Peyer's patch (tissue), 4 donors: ENCODE results near the gene NLK. TPM values are rescaled to one million over a fixed set of nuclear protein-coding genes. Genes with fewer than 3 reads are reported as not detected.
"Not testable (repeated sequence)": the region's sequence is repeated elsewhere in the genome, so short reads cannot be mapped to it uniquely, and the experiment has no call there.

Experiments
- DNase-seq, 3 donors: peaks; one replicate each; pipeline ENCODE4 v3.0.0-alpha.2; 2017 to 2019
- H3K27ac ChIP-seq, 4 donors: fragments of 200-600 bp; sonication (generic); one replicate each; pipeline ENCODE4 v1.5.1; 2016 to 2019
- H3K27me3 ChIP-seq, 2 donors: fragments of 200-600 bp; sonication (generic); one replicate each; pipeline ENCODE4 v1.5.1; 2019
- H3K36me3 ChIP-seq, 3 donors: fragments of 200-600 bp; sonication (generic); one replicate each; pipeline ENCODE4 v1.5.1; 2016 to 2019
- H3K4me1 ChIP-seq, 4 donors: fragments of 200-600 bp; sonication (generic); one replicate each; pipeline ENCODE4 v1.5.1; 2016 to 2019
- H3K4me3 ChIP-seq, 4 donors: fragments of 200-600 bp; sonication (generic); 1 replicate in 3 of 4; 2 replicates in 1 of 4; pipeline ENCODE4 v1.5.1; 2016 to 2019; ENCODE audit warnings: mild to moderate bottlenecking in 1 of 4
- H3K9me3 ChIP-seq, 4 donors: fragments of 200-600 bp; sonication (generic); one replicate each; pipeline ENCODE4 v1.5.1; 2016 to 2019; ENCODE audit warnings: mild to moderate bottlenecking in 1 of 4
- CTCF ChIP-seq, 6 experiments: fragments of 450-650 bp in 4 of 6; fragments of 200-600 bp in 2 of 6; sonication (generic) in 1 of 6; IDR thresholded peaks; one replicate each; pipeline ENCODE4 v1.5.1; 2017 to 2019; ENCODE audit warnings: antibody characterized with exemption in 6 of 6, mild to moderate bottlenecking in 3 of 6, moderate library complexity in 1 of 6
- POLR2A ChIP-seq, 2 donors: fragments of 450-650 bp; IDR thresholded peaks; one replicate each; pipeline ENCODE4 v1.5.1; 2017; ENCODE audit warnings: antibody characterized with exemption in 2 of 2, mild to moderate bottlenecking in 2 of 2, moderate library complexity in 2 of 2
- total RNA-seq, 4 donors: library from RNA; depleted of rRNA; stranded (reverse); fragments of >200 nt; gene quantifications; one replicate each; pipeline ENCODE4 v1.1.0, GENCODE V29; 2016

Gene NLK
- total RNA-seq, 4 donors from 2014 or later = 20.5 to 45.4 (median 27.1) TPM

- no peak for DNase-seq
- Histone ChIP-seq H3K9me3 (no peaks in the 10 kb centered on the region), H3K27me3 (no peaks in the 10 kb centered on the region), H3K27ac (no peak overlapping the region), H3K4me3 (no peak overlapping the region), H3K4me1 (no peaks in the 10 kb centered on the region), H3K36me3 (peaks cover 0 to 19% (median 0%) of the 10 kb centered on the region in 3 donors)
- TF ChIP-seq POLR2A (IDR thresholded peaks at IDR 0.05) (no peak), CTCF (IDR thresholded peaks at IDR 0.05) (no peak)
Measured at GRCh38 chr17:28182559-28182958, 140.1 kb downstream of the NLK start.

GRCh38 chr17:28185658-28186057, 143.2 kb downstream of the NLK start:
- Histone ChIP-seq H3K4me3 (no peak overlapping the region), H3K27me3 (no peaks in the 10 kb centered on the region), H3K27ac (no peak overlapping the region), H3K36me3 (peaks cover 0 to 14% (median 0%) of the 10 kb centered on the region in 3 donors), H3K9me3 (no peaks in the 10 kb centered on the region), H3K4me1 (no peaks in the 10 kb centered on the region)
- DNase-seq = no peak
- TF ChIP-seq CTCF (IDR thresholded peaks at IDR 0.05) = no peak
- no peak for TF ChIP-seq POLR2A (IDR thresholded peaks at IDR 0.05)

GRCh38 chr17:28186472-28186871, 144.0 kb downstream of the NLK start:
- not testable (repeated sequence) for H3K27ac ChIP-seq, H3K4me3 ChIP-seq, H3K27me3 ChIP-seq, DNase-seq, H3K4me1 ChIP-seq, H3K9me3 ChIP-seq
- H3K36me3 ChIP-seq = peaks cover 0 to 14% (median 0%) of the 10 kb centered on the region in 3 donors

GRCh38 chr17:28187931-28188330, 145.5 kb downstream of the NLK start:
- peaks cover 0 to 26% (median 0%) of the 10 kb centered on the region in 3 donors for H3K36me3 ChIP-seq
- no peaks in the 10 kb centered on the region for H3K9me3 ChIP-seq
- no peaks in the 10 kb centered on the region for H3K27me3 ChIP-seq

GRCh38 chr17:28188841-28189263, 146.4 kb downstream of the NLK start:
- H3K27me3 ChIP-seq = no peaks in the 10 kb centered on the region
- no peak overlapping the region for H3K27ac ChIP-seq
- no peak for TF ChIP-seq CTCF (IDR thresholded peaks at IDR 0.05)
- TF ChIP-seq POLR2A (IDR thresholded peaks at IDR 0.05) = no peak
- H3K9me3 ChIP-seq = no peaks in the 10 kb centered on the region
- no peaks in the 10 kb centered on the region for H3K4me1 ChIP-seq
- H3K4me3 ChIP-seq = no peak overlapping the region
- peaks cover 0 to 26% (median 0%) of the 10 kb centered on the region in 3 donors for H3K36me3 ChIP-seq
- DNase-seq = no peak

More at GRCh38 chr17:28187931-28188330, 145.5 kb downstream of the NLK start:
- H3K4me1 ChIP-seq = no peaks in the 10 kb centered on the region
- no peak overlapping the region for H3K27ac ChIP-seq
- no peak for DNase-seq
- no peak for TF ChIP-seq CTCF (IDR thresholded peaks at IDR 0.05)
- no peak for TF ChIP-seq POLR2A (IDR thresholded peaks at IDR 0.05)
- H3K4me3 ChIP-seq = no peak overlapping the region

- H3K9me3 ChIP-seq = no peaks in the 10 kb centered on the region
- H3K27ac ChIP-seq = no peak overlapping the region
- no peaks in the 10 kb centered on the region for H3K4me1 ChIP-seq
- no peak for DNase-seq
- TF ChIP-seq POLR2A (IDR thresholded peaks at IDR 0.05) (no peak), CTCF (IDR thresholded peaks at IDR 0.05) (no peak)
- H3K4me3 ChIP-seq = no peak overlapping the region
- H3K27me3 ChIP-seq = no peaks in the 10 kb centered on the region
- H3K36me3 ChIP-seq = peaks cover 0 to 29% (median 0%) of the 10 kb centered on the region in 3 donors
Measured at GRCh38 chr17:28189667-28190066, 147.2 kb downstream of the NLK start.
